ENCODE data around the gene SOHLH2.

SOHLH2 gene, protein sequence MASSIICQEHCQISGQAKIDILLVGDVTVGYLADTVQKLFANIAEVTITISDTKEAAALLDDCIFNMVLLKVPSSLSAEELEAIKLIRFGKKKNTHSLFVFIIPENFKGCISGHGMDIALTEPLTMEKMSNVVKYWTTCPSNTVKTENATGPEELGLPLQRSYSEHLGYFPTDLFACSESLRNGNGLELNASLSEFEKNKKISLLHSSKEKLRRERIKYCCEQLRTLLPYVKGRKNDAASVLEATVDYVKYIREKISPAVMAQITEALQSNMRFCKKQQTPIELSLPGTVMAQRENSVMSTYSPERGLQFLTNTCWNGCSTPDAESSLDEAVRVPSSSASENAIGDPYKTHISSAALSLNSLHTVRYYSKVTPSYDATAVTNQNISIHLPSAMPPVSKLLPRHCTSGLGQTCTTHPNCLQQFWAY

GRCh38 chr13:36214163-36214921 lies at the start of gene SOHLH2:
Gene SOHLH2, minus strand, starts transcription at chr13:36214556. Its CDS starts 30 bp downstream, at chr13:36214526.
- no peaks in the 10 kb centered on the region for H3K27me3 ChIP-seq (ENCODE audit: control insufficient read depth, insufficient read depth, low read length)
- no peaks in the 10 kb centered on the region for H3K4me1 ChIP-seq (ENCODE audit: control insufficient read depth, insufficient read depth, low read length)
- no peak within 1 kb of the TSS for H3K27ac ChIP-seq (ENCODE audit: low read length)
- DNase-seq (ENCODE audit: low read depth, low spot score), result no peak
- H3K4me3 ChIP-seq (ENCODE audit: low read length), result peak within 1 kb of the TSS; percentile 10; the same call in 1 of the 2 replicates
- no peaks in the 10 kb centered on the region; the same call in 1 of the 2 replicates for H3K36me3 ChIP-seq (ENCODE audit: control insufficient read depth, insufficient read depth, low read length)
- no peaks in the 10 kb centered on the region for H3K9me3 ChIP-seq (ENCODE audit: control insufficient read depth, insufficient read depth, low read length)
- WGBS (ENCODE audit: insufficient coverage, insufficient read length), result no CpG with 5 or more reads among the region's 53 CpGs

GRCh38 chr13:36261976-36262375 lies 47.6 kb upstream of the SOHLH2 start:
- no peak for DNase-seq (ENCODE audit: low read depth, low spot score)
- H3K4me3 ChIP-seq (ENCODE audit: low read length), result no peak overlapping the region
- H3K9me3 ChIP-seq (ENCODE audit: control insufficient read depth, insufficient read depth, low read length), result no peaks in the 10 kb centered on the region

GRCh38 chr13:36261011-36261410 lies 46.7 kb upstream of the SOHLH2 start:
- WGBS (ENCODE audit: insufficient coverage, insufficient read length), result no CpG with 5 or more reads among the region's 3 CpGs
- no peak overlapping the region for H3K27ac ChIP-seq (ENCODE audit: low read length)
- no peaks in the 10 kb centered on the region for H3K36me3 ChIP-seq (ENCODE audit: control insufficient read depth, insufficient read depth, low read length)
- no peaks in the 10 kb centered on the region for H3K27me3 ChIP-seq (ENCODE audit: control insufficient read depth, insufficient read depth, low read length)
- H3K4me1 ChIP-seq (ENCODE audit: control insufficient read depth, insufficient read depth, low read length), result no peaks in the 10 kb centered on the region
- H3K4me3 ChIP-seq (ENCODE audit: low read length), result no peak overlapping the region
- DNase-seq (ENCODE audit: low read depth, low spot score), result no peak
- no peaks in the 10 kb centered on the region for H3K9me3 ChIP-seq (ENCODE audit: control insufficient read depth, insufficient read depth, low read length)

More at GRCh38 chr13:36261976-36262375, 47.6 kb upstream of the SOHLH2 start:
- no peak overlapping the region for H3K27ac ChIP-seq (ENCODE audit: low read length)
- no peaks in the 10 kb centered on the region; the same call in 1 of the 2 replicates for H3K36me3 ChIP-seq (ENCODE audit: control insufficient read depth, insufficient read depth, low read length)
- no peaks in the 10 kb centered on the region for H3K4me1 ChIP-seq (ENCODE audit: control insufficient read depth, insufficient read depth, low read length)
- H3K27me3 ChIP-seq (ENCODE audit: control insufficient read depth, insufficient read depth, low read length), result no peaks in the 10 kb centered on the region; the same call in 1 of the 2 replicates

DNA sequence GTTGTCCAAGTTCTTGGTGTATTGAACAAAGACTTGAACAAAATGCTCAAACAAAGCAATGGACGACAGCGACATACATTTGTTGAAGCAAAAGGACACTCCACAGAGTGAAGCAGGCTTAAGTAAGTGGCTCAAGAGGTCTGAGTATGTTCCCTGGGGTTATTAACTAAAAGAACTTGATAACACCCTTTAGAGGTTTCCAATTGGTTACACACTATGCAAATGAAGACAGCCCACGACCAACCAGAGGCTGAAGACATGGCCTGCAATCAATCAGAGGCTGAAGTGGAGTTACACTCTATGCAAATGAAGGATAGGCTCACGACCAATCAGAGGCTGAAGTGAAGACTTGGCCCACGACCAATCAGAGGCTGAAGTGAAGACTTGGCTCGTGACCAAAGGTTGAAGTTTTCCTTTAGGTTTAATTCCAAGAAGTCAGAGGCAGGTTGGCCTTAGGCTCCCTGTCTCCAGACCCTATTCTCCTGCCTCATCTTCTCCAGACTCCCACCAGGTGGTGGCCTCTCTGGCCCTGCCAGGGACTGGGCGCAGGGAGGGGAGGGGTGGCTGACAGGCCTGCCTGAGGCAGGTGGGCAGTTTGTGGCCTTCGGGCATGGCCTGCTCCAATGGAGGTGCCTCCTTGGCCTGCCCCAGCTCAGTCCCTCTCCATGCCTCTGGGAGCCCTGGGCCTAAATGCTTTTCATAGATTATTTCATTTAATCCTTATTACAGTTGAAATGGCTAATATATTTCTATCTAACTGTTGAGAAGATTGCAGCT lies 45.2 kb upstream of the SOHLH2 start:
- DNase-seq (ENCODE audit: low read depth, low spot score), result no peak
- no CpG with 5 or more reads among the region's 8 CpGs for WGBS (ENCODE audit: insufficient coverage, insufficient read length)
- Histone ChIP-seq H3K4me1 (ENCODE audit: control insufficient read depth, insufficient read depth, low read length) (no peaks in the 10 kb centered on the region), H3K27me3 (ENCODE audit: control insufficient read depth, insufficient read depth, low read length) (no peaks in the 10 kb centered on the region), H3K4me3 (ENCODE audit: low read length) (no peak overlapping the region), H3K27ac (ENCODE audit: low read length) (no peak overlapping the region), H3K36me3 (ENCODE audit: control insufficient read depth, insufficient read depth, low read length) (0 out of 2 replicates have a peak, but pooled peaks cover 3% of the 10 kb centered on the region), H3K9me3 (ENCODE audit: control insufficient read depth, insufficient read depth, low read length) (no peaks in the 10 kb centered on the region)

GRCh38 chr13:36258831-36259230 lies 44.5 kb upstream of the SOHLH2 start:
- Histone ChIP-seq H3K4me1 (ENCODE audit: control insufficient read depth, insufficient read depth, low read length) (no peaks in the 10 kb centered on the region), H3K9me3 (ENCODE audit: control insufficient read depth, insufficient read depth, low read length) (no peaks in the 10 kb centered on the region), H3K27me3 (ENCODE audit: control insufficient read depth, insufficient read depth, low read length) (no peaks in the 10 kb centered on the region), H3K4me3 (ENCODE audit: low read length) (no peak overlapping the region), H3K36me3 (ENCODE audit: control insufficient read depth, insufficient read depth, low read length) (0 out of 2 replicates have a peak, but pooled peaks cover 3% of the 10 kb centered on the region), H3K27ac (ENCODE audit: low read length) (no peak overlapping the region)
- DNase-seq (ENCODE audit: low read depth, low spot score), result no peak
- WGBS (ENCODE audit: insufficient coverage, insufficient read length), result no CpG with 5 or more reads among the region's 8 CpGs

- no peak for DNase-seq (ENCODE audit: low read depth, low spot score)
- Histone ChIP-seq H3K4me3 (ENCODE audit: low read length) (no peak overlapping the region), H3K27me3 (ENCODE audit: control insufficient read depth, insufficient read depth, low read length) (no peaks in the 10 kb centered on the region), H3K9me3 (ENCODE audit: control insufficient read depth, insufficient read depth, low read length) (no peaks in the 10 kb centered on the region), H3K27ac (ENCODE audit: low read length) (no peak overlapping the region), H3K36me3 (ENCODE audit: control insufficient read depth, insufficient read depth, low read length) (0 out of 2 replicates have a peak, but pooled peaks cover 3% of the 10 kb centered on the region), H3K4me1 (ENCODE audit: control insufficient read depth, insufficient read depth, low read length) (no peaks in the 10 kb centered on the region; the same call in 1 of the 2 replicates)
These were observed 37.2 kb upstream of the SOHLH2 start for GRCh38 chr13:36251526-36251925.

- Histone ChIP-seq H3K27me3 (ENCODE audit: control insufficient read depth, insufficient read depth, low read length) (no peaks in the 10 kb centered on the region), H3K4me1 (ENCODE audit: control insufficient read depth, insufficient read depth, low read length) (no peaks in the 10 kb centered on the region; the same call in 1 of the 2 replicates), H3K27ac (ENCODE audit: low read length) (no peak overlapping the region), H3K4me3 (ENCODE audit: low read length) (no peak overlapping the region), H3K9me3 (ENCODE audit: control insufficient read depth, insufficient read depth, low read length) (no peaks in the 10 kb centered on the region), H3K36me3 (ENCODE audit: control insufficient read depth, insufficient read depth, low read length) (0 out of 2 replicates have a peak, but pooled peaks cover 3% of the 10 kb centered on the region)
- no peak for DNase-seq (ENCODE audit: low read depth, low spot score)
- no CpG with 5 or more reads among the region's 4 CpGs for WGBS (ENCODE audit: insufficient coverage, insufficient read length)
These were observed 36.7 kb upstream of the SOHLH2 start for GRCh38 chr13:36251017-36251416.

GRCh38 chr13:36248700-36249099 lies 34.3 kb upstream of the SOHLH2 start:
- Histone ChIP-seq H3K27me3 (ENCODE audit: control insufficient read depth, insufficient read depth, low read length) (no peaks in the 10 kb centered on the region), H3K4me1 (ENCODE audit: control insufficient read depth, insufficient read depth, low read length) (no peaks in the 10 kb centered on the region; the same call in 1 of the 2 replicates), H3K27ac (ENCODE audit: low read length) (no peak overlapping the region), H3K36me3 (ENCODE audit: control insufficient read depth, insufficient read depth, low read length) (peaks cover 2% of the 10 kb centered on the region; the same call in 1 of the 2 replicates), H3K9me3 (ENCODE audit: control insufficient read depth, insufficient read depth, low read length) (no peaks in the 10 kb centered on the region), H3K4me3 (ENCODE audit: low read length) (no peak overlapping the region)
- no peak for DNase-seq (ENCODE audit: low read depth, low spot score)

DNA sequence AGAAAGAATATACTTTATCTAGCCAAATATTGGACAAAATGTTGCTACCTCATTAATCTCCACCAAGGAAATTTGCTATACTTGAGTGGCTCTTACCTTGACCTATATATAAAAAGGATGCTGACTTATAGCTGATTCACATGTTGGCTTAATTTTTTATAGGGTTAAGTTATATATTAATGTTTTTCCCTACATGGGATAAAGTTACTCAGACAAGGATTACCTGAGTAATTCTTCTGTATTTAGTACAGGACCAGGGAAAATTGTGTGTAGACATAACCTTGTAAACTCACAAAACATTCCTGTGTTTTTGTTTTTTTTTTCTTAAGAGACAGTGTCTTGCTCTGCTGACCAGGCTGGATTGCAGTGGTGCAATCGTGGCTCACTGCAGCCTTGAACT lies 30.6 kb upstream of the SOHLH2 start:
- DNase-seq (ENCODE audit: low read depth, low spot score), result no peak
- no peaks in the 10 kb centered on the region; the same call in 1 of the 2 replicates for H3K4me1 ChIP-seq (ENCODE audit: control insufficient read depth, insufficient read depth, low read length)
- H3K4me3 ChIP-seq (ENCODE audit: low read length), result no peak overlapping the region
- H3K27ac ChIP-seq (ENCODE audit: low read length), result no peak overlapping the region
- no CpG with 5 or more reads among the region's 1 CpG for WGBS (ENCODE audit: insufficient coverage, insufficient read length)
- no peaks in the 10 kb centered on the region for H3K27me3 ChIP-seq (ENCODE audit: control insufficient read depth, insufficient read depth, low read length)
- peaks cover 2% of the 10 kb centered on the region; the same call in 1 of the 2 replicates for H3K36me3 ChIP-seq (ENCODE audit: control insufficient read depth, insufficient read depth, low read length)
- no peaks in the 10 kb centered on the region for H3K9me3 ChIP-seq (ENCODE audit: control insufficient read depth, insufficient read depth, low read length)

DNA sequence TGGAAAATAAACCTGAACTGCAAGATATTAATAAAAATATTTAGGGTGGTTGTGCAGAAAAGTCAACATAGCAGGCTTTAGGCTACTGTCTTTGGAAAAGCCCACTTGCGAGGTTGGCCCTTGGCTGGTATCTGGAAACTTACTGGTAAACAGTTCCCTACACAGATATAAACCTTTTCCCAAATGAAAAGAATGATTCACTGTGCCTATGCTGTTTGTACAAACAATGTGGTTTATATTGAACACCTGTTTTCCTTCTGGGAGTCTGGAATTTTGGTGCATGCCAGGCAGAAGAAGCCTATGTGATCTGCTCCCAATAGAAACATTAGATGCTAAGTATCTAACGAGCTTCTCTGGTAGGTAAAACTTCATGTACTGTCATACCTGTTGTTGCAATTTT lies 29.7 kb upstream of the SOHLH2 start:
- Histone ChIP-seq H3K27me3 (ENCODE audit: control insufficient read depth, insufficient read depth, low read length) (no peaks in the 10 kb centered on the region), H3K27ac (ENCODE audit: low read length) (no peak overlapping the region), H3K4me3 (ENCODE audit: low read length) (no peak overlapping the region), H3K4me1 (ENCODE audit: control insufficient read depth, insufficient read depth, low read length) (no peaks in the 10 kb centered on the region), H3K9me3 (ENCODE audit: control insufficient read depth, insufficient read depth, low read length) (no peaks in the 10 kb centered on the region), H3K36me3 (ENCODE audit: control insufficient read depth, insufficient read depth, low read length) (peaks cover 2% of the 10 kb centered on the region; the same call in 1 of the 2 replicates)
- no CpG with 5 or more reads among the region's 2 CpGs for WGBS (ENCODE audit: insufficient coverage, insufficient read length)
- no peak for DNase-seq (ENCODE audit: low read depth, low spot score)

All from iPS DF 6.9 (cell line).